Measurements from ENCODE around the gene TXNDC5.

Gene TXNDC5

GRCh38 chr6:7910654-7911344 lies at the start of gene TXNDC5:
TXNDC5 (minus strand) TSS chr6:7910788; CDS start chr6:7910776, 12 bp downstream.
- DNase-seq, result peak; percentile 86

- DNase-seq, result no peak
Measured at GRCh38 chr6:7960141-7960540, 49.6 kb upstream of the TXNDC5 start.

- DNase-seq, result no peak
Measured at GRCh38 chr6:7959453-7959852, 48.9 kb upstream of the TXNDC5 start.

GRCh38 chr6:7958464-7958863 lies 47.9 kb upstream of the TXNDC5 start:
- DNase-seq, result no peak

GRCh38 chr6:7956257-7956656 lies 45.7 kb upstream of the TXNDC5 start:
- DNase-seq, result no peak

GRCh38 chr6:7954477-7955200 lies 44.1 kb upstream of the TXNDC5 start:
- no peak for DNase-seq

GRCh38 chr6:7953753-7954152 lies 43.2 kb upstream of the TXNDC5 start:
- no peak for DNase-seq

- peak; percentile 44 for DNase-seq
Measured at GRCh38 chr6:7939864-7940228, 29.3 kb upstream of the TXNDC5 start.

- no peak for DNase-seq
Measured at GRCh38 chr6:7939184-7939863, 28.7 kb upstream of the TXNDC5 start.

- DNase-seq, result no peak
Measured at GRCh38 chr6:7938562-7939183, 28.1 kb upstream of the TXNDC5 start.

- DNase-seq, result no peak
Measured at GRCh38 chr6:7933794-7934193, 23.2 kb upstream of the TXNDC5 start.

GRCh38 chr6:7932625-7933024 lies 22.0 kb upstream of the TXNDC5 start:
- DNase-seq, result no peak

GRCh38 chr6:7924867-7925266 lies 14.3 kb upstream of the TXNDC5 start:
- no peak for DNase-seq

GRCh38 chr6:7922596-7922995 lies 12.0 kb upstream of the TXNDC5 start:
- no peak for DNase-seq

- no peak for DNase-seq
Measured at GRCh38 chr6:7921632-7922092, 11.1 kb upstream of the TXNDC5 start.

GRCh38 chr6:7921046-7921445 lies 10.5 kb upstream of the TXNDC5 start:
- no peak for DNase-seq

GRCh38 chr6:7920425-7920824 lies 9.8 kb upstream of the TXNDC5 start:
- DNase-seq, result no peak

GRCh38 chr6:7919871-7920270 lies 9.3 kb upstream of the TXNDC5 start:
- no peak for DNase-seq

GRCh38 chr6:7918403-7918802 lies 7.8 kb upstream of the TXNDC5 start:
- DNase-seq, result no peak

- no peak for DNase-seq
Measured at GRCh38 chr6:7917729-7918128, 7.1 kb upstream of the TXNDC5 start.

GRCh38 chr6:7916959-7917358 lies 6.4 kb upstream of the TXNDC5 start:
- DNase-seq, result no peak

- no peak for DNase-seq
Measured at GRCh38 chr6:7914991-7915789, 4.6 kb upstream of the TXNDC5 start.

- DNase-seq, result no peak
Measured at GRCh38 chr6:7914311-7914710, 3.7 kb upstream of the TXNDC5 start.

All from femur (tissue), 1 donor.